IMR-90 (cell line): Measurements from ENCODE around the gene DDX39A. TPM values are rescaled to one million over a fixed set of nuclear protein-coding genes. Genes with fewer than 3 reads are reported as not detected.
A peak's percentile ranks its signal among the peaks of the same experiment; 100 is the strongest.

Experiments used
- ATAC-seq: fragments of 200-7000 bp; cut with Tn5 transposase; 2 replicates; pipeline ENCODE4 v1.9.1; 2020; ENCODE audit warnings: low read depth, mild to moderate bottlenecking, moderate library complexity
- BruUV-seq: library from RNA; stranded (reverse); fragments of 400-500 nt; replicated peaks from 2 replicates; lab custom pipeline; 2021; lab: Mats Ljungman, UMichigan
- CTCF ChIA-PET: fragments of 300-600 bp; formaldehyde crosslinking; extraction: SDS; loops from one replicate; lab custom pipeline; 2021; ENCODE audit warnings: antibody characterized with exemption; lab: Yijun Ruan, JAX
- POLR2A ChIA-PET: fragments of 300-600 bp; sonication (Branson Sonifier 250); formaldehyde crosslinking; loops from one replicate; lab custom pipeline; 2022; ENCODE audit warnings: antibody characterized with exemption; ENCODE audit not compliant: unreplicated experiment; lab: Charles Lee
- DNase-seq: peaks from one replicate; pipeline ENCODE4 v3.0.0; 2013
- H2AFZ ChIP-seq: replicated peaks from 2 replicates; pipeline ENCODE3; 2013; ENCODE audit warnings: low read length, mild to moderate bottlenecking; ENCODE audit not compliant: poor library complexity
- H2AK5ac ChIP-seq: 2 replicates; pipeline ENCODE4 v1.6.1; 2013; ENCODE audit warnings: low read depth, low read length, inconsistent platforms
- H2AK9ac ChIP-seq: replicated peaks from 2 replicates; pipeline ENCODE3; 2013; ENCODE audit warnings: mild to moderate bottlenecking, low read depth, low read length, moderate library complexity; ENCODE audit not compliant: poor library complexity
- H2BK120ac ChIP-seq: 2 replicates; pipeline ENCODE4 v1.6.1; 2013; ENCODE audit warnings: low read depth, low read length, inconsistent platforms
- H2BK15ac ChIP-seq: 3 replicates; pipeline ENCODE4 v1.6.1; 2013; ENCODE audit warnings: low read depth, low read length, inconsistent platforms
- H2BK20ac ChIP-seq: 2 replicates; pipeline ENCODE4 v1.6.1; 2013; ENCODE audit warnings: low read depth, mild to moderate bottlenecking, inconsistent platforms, low read length, moderate library complexity
- H2BK5ac ChIP-seq: 2 replicates; pipeline ENCODE4 v1.6.1; 2013; ENCODE audit warnings: mild to moderate bottlenecking, low read depth, low read length, inconsistent platforms; ENCODE audit not compliant: poor library complexity, severe bottlenecking
- H3K14ac ChIP-seq: replicated peaks from 2 replicates; pipeline ENCODE4 v1.6.1; 2013; ENCODE audit warnings: low read depth, low read length, inconsistent platforms
- H3K18ac ChIP-seq: 2 replicates; pipeline ENCODE4 v1.6.1; 2013; ENCODE audit warnings: low read depth, low read length, control low read depth
- H3K23ac ChIP-seq: 2 replicates; pipeline ENCODE4 v1.6.1; 2013; ENCODE audit warnings: low read depth, low read length, inconsistent platforms
- H3K27ac ChIP-seq: 2 replicates; pipeline ENCODE4 v1.5.1; 2013; ENCODE audit warnings: mild to moderate bottlenecking, control low read depth, low read length; ENCODE audit not compliant: insufficient read depth
- H3K27me3 ChIP-seq: 2 replicates; pipeline ENCODE4 v1.6.1; 2013; ENCODE audit warnings: low read length; ENCODE audit not compliant: control insufficient read depth, insufficient read depth
- H3K36me3 ChIP-seq: 2 replicates; pipeline ENCODE4 v1.6.1; 2013; ENCODE audit warnings: low read length, mixed read lengths; ENCODE audit not compliant: control insufficient read depth, insufficient read depth
- H3K4ac ChIP-seq: 2 replicates; pipeline ENCODE4 v1.6.1; 2013; ENCODE audit warnings: low read depth, low read length, inconsistent platforms
- H3K4me1 ChIP-seq: 2 replicates; pipeline ENCODE4 v1.6.1; 2013; ENCODE audit warnings: low read length, mixed read lengths; ENCODE audit not compliant: control insufficient read depth, insufficient read depth
- H3K4me2 ChIP-seq: 2 replicates; pipeline ENCODE4 v1.6.1; 2013; ENCODE audit warnings: low read depth, mild to moderate bottlenecking, control low read depth, low read length, moderate library complexity
- H3K4me3 ChIP-seq: 2 replicates; pipeline ENCODE4 v1.5.1; 2013; ENCODE audit warnings: low read depth, mild to moderate bottlenecking, control low read depth, low read length, moderate library complexity; ENCODE audit not compliant: insufficient read depth
- H3K56ac ChIP-seq: 2 replicates; pipeline ENCODE4 v1.6.1; 2013; ENCODE audit warnings: low read length, inconsistent platforms; ENCODE audit not compliant: insufficient read depth; ENCODE audit errors: extremely low read depth
- H3K79me1 ChIP-seq, 2 experiments: 2 replicates each; pipeline ENCODE4 v1.6.1; 2013; ENCODE audit warnings: low read length in 2 of 2, inconsistent platforms in 1 of 2, low read depth in 1 of 2
- H3K9ac ChIP-seq: 2 replicates; pipeline ENCODE4 v1.6.1; 2013; ENCODE audit warnings: low read depth, low read length, control low read depth
- H3K9me1 ChIP-seq: 2 replicates; pipeline ENCODE4 v1.6.1; 2013; ENCODE audit warnings: low read length, inconsistent platforms; ENCODE audit not compliant: insufficient read depth
- H3K9me3 ChIP-seq: 2 replicates; pipeline ENCODE4 v1.6.1; 2013; ENCODE audit warnings: low read length; ENCODE audit not compliant: control insufficient read depth, insufficient read depth
- H4K20me1 ChIP-seq: 2 replicates; pipeline ENCODE4 v1.6.1; 2013; ENCODE audit warnings: low read length, inconsistent platforms; ENCODE audit not compliant: insufficient read depth
- H4K5ac ChIP-seq: 2 replicates; pipeline ENCODE4 v1.6.1; 2013; ENCODE audit warnings: mild to moderate bottlenecking, low read depth, low read length, control low read depth
- H4K8ac ChIP-seq, 2 experiments: 2 replicates each; pipeline ENCODE4 v1.6.1; 2013; ENCODE audit warnings: low read depth in 2 of 2, low read length in 2 of 2, control low read depth in 1 of 2, inconsistent platforms in 1 of 2
- H4K91ac ChIP-seq: 2 replicates; pipeline ENCODE4 v1.6.1; 2013; ENCODE audit warnings: low read depth, low read length, inconsistent platforms; ENCODE audit not compliant: insufficient read depth
- BHLHE40 ChIP-seq: fragments of 150-350 bp; IDR thresholded peaks from 2 replicates; pipeline ENCODE4 v1.6.1; 2016; ENCODE audit warnings: mild to moderate bottlenecking, low read depth, low read length
- CEBPB ChIP-seq: IDR thresholded peaks from 2 replicates; pipeline ENCODE4 v1.6.1; 2012; ENCODE audit warnings: low read depth, low read length, improper control_type of control experiment
- MXI1 ChIP-seq: IDR thresholded peaks from 2 replicates; pipeline ENCODE4 v1.6.1; 2012; ENCODE audit warnings: low read depth, mild to moderate bottlenecking, low read length, moderate library complexity, borderline replicate concordance
- WGBS, 2 experiments: methylation state at CpG; one replicate each; pipeline versions ENCODE4 v1.1.5 to v1.1.7; 2013; ENCODE audit warnings: missing lambda C conversion rate in 2 of 2; ENCODE audit not compliant: insufficient read length in 1 of 2; ENCODE audit errors: extremely low coverage in 2 of 2; 5-methylcytosine and 5-hydroxymethylcytosine counted together
- dilution Hi-C: fragments of 300-500 bp; cut with HindIII; formaldehyde crosslinking; loops from one replicate; pipeline ENCODE4 v1.14.3; 2018; ENCODE audit warnings: low sequenced_read_pairs; ENCODE audit not compliant: unreplicated experiment
- in situ Hi-C: fragments of 300-500 bp; cut with MboI; formaldehyde crosslinking; loops from 3 replicates; pipeline ENCODE4 v1.14.3; 2019; ENCODE audit warnings: low sequenced_read_pairs, inconsistent platforms, mixed read lengths
- intact Hi-C: fragments of 100-400 bp; cut with micrococcal nuclease; formaldehyde crosslinking; loops from 2 replicates; pipeline ENCODE4 v1.10.0; 2022
- polyA plus RNA-seq, 3 experiments: library from polyadenylated mRNA; depleted of rRNA; stranded (reverse); fragments of >200 nt; gene quantifications; 2 replicates each; pipeline ENCODE4 v1.2.3, GENCODE V29; 2012; ENCODE audit warnings: low replicate concordance in 1 of 3
- total RNA-seq: library from RNA; depleted of rRNA; stranded (reverse); fragments of >200 nt; gene quantifications from 2 replicates; pipeline ENCODE4 v1.2.3, GENCODE V29; 2012

DDX39A gene
- total and polyA plus RNA-seq, 2 of the 4 experiments (the other 2 are of a cell fraction), result 82.5 to 83.0 TPM

- no peak for TF ChIP-seq MXI1
These were observed 6.0 kb downstream of the DDX39A start (continued) for GRCh38 chr19:14412996-14413692.

GRCh38 chr19:14412324-14412995, 6.7 kb downstream of the DDX39A start:
- dilution Hi-C loops, result no loop called here
- POLR2A ChIA-PET, result no interaction called here
- ATAC-seq (no peak), DNase-seq (no peak)
- Histone ChIP-seq H4K91ac (no peak overlapping the region), H3K4me1 (peaks cover 11% of the 10 kb centered on the region; the same call in 1 of the 2 replicates), H2AK5ac (no peak overlapping the region), H3K9ac (no peak overlapping the region), H2BK5ac (no peak overlapping the region), H2BK20ac (no peak overlapping the region), H3K9me1 (peaks cover 9% of the 10 kb centered on the region; the same call in 1 of the 2 replicates), H3K79me1 (peaks cover 0 to 41% of the 10 kb centered on the region in 2 experiments; a peak in 3 of 4 replicates), H3K9me3 (no peaks in the 10 kb centered on the region), H2BK15ac (no peak overlapping the region), H2BK120ac (no peak overlapping the region), H3K14ac (no peak overlapping the region), H4K8ac (no peak overlapping the region), H2AK9ac (no peak overlapping the region), H3K18ac (no peak overlapping the region), H2AFZ (peak overlapping the region; percentile 65), H3K27me3 (no peaks in the 10 kb centered on the region), H3K27ac (no peak overlapping the region), H4K20me1 (peaks cover 81% of the 10 kb centered on the region), H3K4me2 (no peak overlapping the region), H3K23ac (no peak overlapping the region), H3K4ac (no peak overlapping the region), H3K56ac (no peak overlapping the region), H3K36me3 (peaks cover 55% of the 10 kb centered on the region), H3K4me3 (no peak overlapping the region), H4K5ac (no peak overlapping the region)
- 95% methylated on average over 21 of the region's 25 CpGs; no CpG with 5 or more reads in 1 of the 2 experiments for WGBS, 2 experiments
- CTCF ChIA-PET, result no interaction called here
- in situ Hi-C loops, result no loop called here
- intact Hi-C loops, result no loop called here
- BruUV-seq, result no TSS peak
- no peak for TF ChIP-seq BHLHE40
- TF ChIP-seq CEBPB, result no peak
